PFSK-1 (cell line): ENCODE results near the gene EFCAB5.

Experiments
- POLR2AphosphoS5 ChIP-seq: IDR thresholded peaks from 2 replicates; pipeline ENCODE4 v1.6.1; 2012; ENCODE audit warnings: low read depth, mild to moderate bottlenecking, control low read depth, low read length, moderate library complexity
- REST ChIP-seq, 2 experiments: IDR thresholded peaks; 2 replicates each; pipeline versions ENCODE4 v1.6.1 to v1.8.0; 2011 to 2012; ENCODE audit warnings: low read depth in 2 of 2, low read length in 2 of 2, control low read depth in 1 of 2, inconsistent platforms in 1 of 2, mild to moderate bottlenecking in 1 of 2, moderate library complexity in 1 of 2; ENCODE audit not compliant: insufficient read depth in 1 of 2
- SIN3A ChIP-seq: IDR thresholded peaks from 2 replicates; pipeline ENCODE4 v1.6.1; 2012; ENCODE audit warnings: mild to moderate bottlenecking, low read length, moderate library complexity, borderline replicate concordance; ENCODE audit not compliant: insufficient read depth
- TAF1 ChIP-seq: IDR thresholded peaks from 2 replicates; pipeline ENCODE4 v1.6.1; 2012; ENCODE audit warnings: low read length, control low read depth, borderline replicate concordance; ENCODE audit not compliant: insufficient read depth

DNA sequence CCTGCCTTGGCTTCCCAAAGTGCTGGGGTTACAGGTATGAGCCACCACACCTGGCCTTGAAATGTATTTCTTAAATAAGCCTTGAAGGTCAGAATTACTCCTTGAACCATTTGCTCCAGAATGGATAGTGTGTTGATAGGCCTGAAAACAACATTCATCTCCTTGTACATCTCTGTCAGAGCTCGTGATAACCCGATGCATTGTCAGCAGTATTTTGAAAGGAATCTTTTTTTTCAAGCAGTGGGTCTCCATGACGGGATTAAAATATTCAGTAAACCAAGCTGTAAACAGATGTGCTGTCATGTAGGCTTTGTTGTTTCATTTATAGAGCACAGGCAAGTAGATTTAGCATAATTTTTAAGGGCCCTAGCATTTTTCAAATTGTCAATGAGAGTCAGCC lies 191.8 kb downstream of the EFCAB5 start:
- TF ChIP-seq SIN3A (no peak), POLR2AphosphoS5 (no peak), REST (IDR thresholded peaks at IDR 0.05; ENCODE audit: insufficient read depth in 1 of 2, low read depth in 2 of 2, low read length in 2 of 2) (no peak), TAF1 (no peak)
